Myometrial cell (primary cell): ENCODE measurements around the gene BIRC3. TPM values are rescaled to one million over a fixed set of nuclear protein-coding genes. Genes with fewer than 3 reads are reported as not detected.

Experiments
- total RNA-seq: library from RNA; depleted of rRNA; stranded (reverse); fragments of >200 nt; gene quantifications from 2 replicates; pipeline ENCODE4 v1.2.3, GENCODE V29; 2015

BIRC3 gene
- total RNA-seq = 0.71 and 0.86 TPM in 2 replicates

DNA sequence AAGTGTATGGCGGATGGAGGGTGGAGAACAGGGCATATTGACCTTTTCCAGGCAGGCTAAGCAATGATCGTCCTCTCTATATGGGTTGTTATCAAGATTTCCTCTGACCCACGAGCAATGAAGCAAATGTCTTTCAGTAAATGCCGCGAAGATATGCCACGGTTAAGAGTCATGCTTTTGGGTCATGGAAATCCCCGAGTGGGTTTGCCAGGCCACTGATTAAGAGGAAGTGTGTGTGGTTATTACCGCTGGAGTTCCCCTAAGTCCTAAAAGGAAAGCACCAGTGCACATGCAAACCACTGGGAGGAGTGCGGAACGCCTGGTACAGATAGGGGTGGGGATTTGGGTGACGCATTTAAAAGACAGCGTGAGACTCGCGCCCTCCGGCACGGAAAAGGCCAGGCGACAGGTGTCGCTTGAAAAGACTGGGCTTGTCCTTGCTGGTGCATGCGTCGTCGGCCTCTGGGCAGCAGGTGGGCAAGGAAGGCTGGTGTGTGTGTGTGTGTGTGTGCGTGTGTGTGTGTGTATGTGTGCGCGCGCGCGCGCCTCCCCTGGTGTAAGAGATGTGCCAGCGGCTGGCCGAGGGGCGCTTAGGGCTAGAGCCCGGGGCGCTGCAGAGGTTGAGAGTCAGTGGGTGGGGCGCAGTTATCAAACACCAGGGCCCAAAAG, at the start of gene BIRC3:
BIRC3 (plus strand) TSS at position 386 of the 669 bp plus-strand sequence. CDS start 7,026 bp downstream, outside the sequence.

GRCh38 chr11:102346748-102347461, 29.6 kb downstream of the BIRC3 start, which contains the start of gene BIRC2:
BIRC2 (plus strand) TSS chr11:102347214; CDS start chr11:102349855, 2,641 bp downstream.

Other genes with a start within 250 kb of the BIRC3 start
- 91.8 and 117 TPM in 2 replicates for gene YAP1, start 207.0 kb upstream of the BIRC3 start, total RNA-seq
- 41.5 and 55.1 TPM in 2 replicates for gene BIRC2, start 29.7 kb downstream of the BIRC3 start, total RNA-seq
- 76.7 and 84.0 TPM in 2 replicates for gene TMEM123, start 135.3 kb downstream of the BIRC3 start, total RNA-seq
- 0.71 TPM in 1 of 2 replicates, not detected in the other for gene MMP7, start 213.3 kb downstream of the BIRC3 start, total RNA-seq